ENCODE data around the gene CETN2.

The CETN2 gene

GRCh38 chrX:152830312-152831305 lies at the start of gene CETN2, which contains the start of gene NSDHL (continued):
- no peak for TF ChIP-seq ELK4 (IDR thresholded peaks at IDR 0.05; ENCODE audit: borderline replicate concordance, low read depth, low read length)
- TF ChIP-seq ZNF561 (tag by site-specific recombination; IDR thresholded peaks at IDR 0.05; ENCODE audit: borderline replicate concordance), result no peak; the same call in 1 of the 2 replicates
- no peak; the same call in 1 of the 2 replicates for TF ChIP-seq YY1 (tag by site-specific recombination; IDR thresholded peaks at IDR 0.05)
- TF ChIP-seq ZNF747 (tag by site-specific recombination; IDR thresholded peaks at IDR 0.05), result no peak
- TF ChIP-seq ZNF530 (tag by site-specific recombination; IDR thresholded peaks at IDR 0.05; ENCODE audit: low read depth), result no peak
- TF ChIP-seq ZSCAN30 (tag by site-specific recombination; IDR thresholded peaks at IDR 0.05), result no peak
- no peak for TF ChIP-seq ZSCAN18 (tag by site-specific recombination; IDR thresholded peaks at IDR 0.05)
- peak; percentile 87 for TF ChIP-seq ZBTB8A (tag by site-specific recombination; IDR thresholded peaks at IDR 0.05)
- TF ChIP-seq ZXDB (tag by site-specific recombination; IDR thresholded peaks at IDR 0.05), result peak; percentile 98
- TF ChIP-seq PRDM4 (tag by site-specific recombination; IDR thresholded peaks at IDR 0.05), result no peak
- no peak for TF ChIP-seq ZNF558 (tag by site-specific recombination; IDR thresholded peaks at IDR 0.05)
- TF ChIP-seq SP2 (tag by site-specific recombination; IDR thresholded peaks at IDR 0.05), result peak; percentile 100
- no peak for TF ChIP-seq ZNF843 (tag by site-specific recombination; IDR thresholded peaks at IDR 0.05)
- no peak for TF ChIP-seq ZNF514 (tag by site-specific recombination; IDR thresholded peaks at IDR 0.05)
- TF ChIP-seq ZBTB11 (tag by site-specific recombination; conservative IDR thresholded peaks at IDR 0.05; ENCODE audit: low read depth), result no peak
- no peak for TF ChIP-seq ZNF19 (tag by site-specific recombination; IDR thresholded peaks at IDR 0.05; ENCODE audit: low read depth)
- TF ChIP-seq ZNF692 (tag by site-specific recombination; IDR thresholded peaks at IDR 0.05), result no peak
- TF ChIP-seq ZNF639 (tag by site-specific recombination; IDR thresholded peaks at IDR 0.05), result no peak
- no peak for TF ChIP-seq ZNF48 (tag by site-specific recombination; IDR thresholded peaks at IDR 0.05)
- no peak for TF ChIP-seq ZFHX2 (tag by site-specific recombination; conservative IDR thresholded peaks at IDR 0.05)
- TF ChIP-seq SETDB1 (IDR thresholded peaks at IDR 0.05; ENCODE audit: insufficient read length, low read length), result no peak
- TF ChIP-seq MEIS1 (CRISPR knock-in tag; IDR thresholded peaks at IDR 0.05; ENCODE audit: borderline replicate concordance), result no peak
- no peak for TF ChIP-seq ZNF223 (tag by site-specific recombination; IDR thresholded peaks at IDR 0.05)
- 0 out of 2 replicates have a peak, but pooled peaks have one; percentile 13 for TF ChIP-seq KLF8 (tag by site-specific recombination; IDR thresholded peaks at IDR 0.05)
- no peak for TF ChIP-seq FEZF1 (tag by site-specific recombination; IDR thresholded peaks at IDR 0.05)
- TF ChIP-seq ZBTB6 (tag by site-specific recombination; IDR thresholded peaks at IDR 0.05), result no peak
- no peak for TF ChIP-seq ZNF571 (tag by site-specific recombination; IDR thresholded peaks at IDR 0.05)
